GM12891 (cell line): Measurements from ENCODE around the gene SRGAP1.

ENCODE experiments used
- DNase-seq: peaks from one replicate; pipeline ENCODE4 v3.0.0; 2011; ENCODE audit warnings: low spot score; ENCODE audit not compliant: insufficient read length
- FAIRE-seq: peaks from 2 replicates; lab custom pipeline; 2011; peaks lifted over from hg19 to GRCh38; lab: Jason Lieb, UNC
- PAX5 ChIP-seq: IDR thresholded peaks from 2 replicates; pipeline ENCODE4 v1.6.1; 2011; ENCODE audit warnings: low read length, moderate library complexity, mild to moderate bottlenecking; ENCODE audit not compliant: insufficient read depth, severe bottlenecking
- POLR2A ChIP-seq: IDR thresholded peaks from 2 replicates; pipeline ENCODE4 v1.6.1; 2011; ENCODE audit warnings: low read depth, low read length, control low read depth
- POLR2AphosphoS5 ChIP-seq: IDR thresholded peaks from 2 replicates; pipeline ENCODE4 v1.6.1; 2011; ENCODE audit warnings: low read depth, low read length, control low read depth
- POU2F2 ChIP-seq: IDR thresholded peaks from 2 replicates; pipeline ENCODE4 v1.6.1; 2011; ENCODE audit warnings: low read depth, mild to moderate bottlenecking, control low read depth, low read length, moderate library complexity
- SPI1 ChIP-seq: IDR thresholded peaks from 2 replicates; pipeline ENCODE4 v1.6.1; 2011; ENCODE audit warnings: low read depth, low read length, control low read depth
- TAF1 ChIP-seq: IDR thresholded peaks from 2 replicates; pipeline ENCODE4 v1.6.1; 2011; ENCODE audit warnings: low read depth, low read length, control low read depth

SRGAP1 gene

DNA sequence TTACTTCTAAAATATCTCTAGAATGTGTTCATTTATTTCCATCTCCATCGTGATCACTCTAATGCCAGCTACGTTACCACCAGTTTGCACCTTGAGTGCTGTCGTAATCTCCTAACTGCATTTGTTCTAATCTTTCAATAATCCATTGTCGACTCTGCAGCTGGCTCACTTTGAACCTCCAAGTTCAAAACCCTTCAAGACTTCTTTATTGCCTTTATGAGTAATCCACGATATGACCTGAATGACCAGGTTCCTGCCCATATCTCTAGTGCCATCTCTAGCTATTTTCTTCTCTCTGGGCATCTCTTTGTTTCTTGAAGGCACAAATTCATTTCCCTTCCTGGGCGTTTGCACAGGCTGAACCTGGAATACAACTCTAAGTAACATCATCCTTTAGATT lies 76.7 kb downstream of the SRGAP1 start:
- FAIRE-seq (no peak), DNase-seq (no peak)

DNA sequence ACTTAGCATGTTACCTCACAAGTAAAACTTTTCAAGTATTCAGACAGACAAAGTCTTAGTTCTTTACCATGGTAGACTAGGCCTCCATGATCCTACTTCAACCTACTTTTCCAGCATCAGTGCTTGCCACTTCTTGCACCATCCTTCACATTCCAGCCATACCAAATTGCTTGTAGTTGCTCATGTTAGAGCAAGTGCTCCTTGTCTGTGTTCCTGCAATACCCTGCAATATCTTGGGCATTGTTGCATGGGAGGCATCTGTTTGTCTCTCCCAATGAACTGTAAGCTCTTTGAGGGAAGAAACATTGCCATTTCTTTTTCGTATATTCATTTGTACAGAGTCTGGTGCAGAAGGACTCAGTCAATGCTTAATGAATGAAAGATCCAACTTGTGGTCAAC lies 78.0 kb downstream of the SRGAP1 start:
- TF ChIP-seq PAX5 (no peak), POLR2A (no peak), POLR2AphosphoS5 (no peak), SPI1 (no peak), TAF1 (no peak), POU2F2 (no peak)
- FAIRE-seq = no peak
- DNase-seq = no peak

More for the DNA sequence above, 76.7 kb downstream of the SRGAP1 start:
- TF ChIP-seq PAX5 = no peak
- no peak for TF ChIP-seq TAF1
- no peak for TF ChIP-seq POLR2A
- no peak for TF ChIP-seq POLR2AphosphoS5
- TF ChIP-seq POU2F2 = no peak
- TF ChIP-seq SPI1 = no peak

DNA sequence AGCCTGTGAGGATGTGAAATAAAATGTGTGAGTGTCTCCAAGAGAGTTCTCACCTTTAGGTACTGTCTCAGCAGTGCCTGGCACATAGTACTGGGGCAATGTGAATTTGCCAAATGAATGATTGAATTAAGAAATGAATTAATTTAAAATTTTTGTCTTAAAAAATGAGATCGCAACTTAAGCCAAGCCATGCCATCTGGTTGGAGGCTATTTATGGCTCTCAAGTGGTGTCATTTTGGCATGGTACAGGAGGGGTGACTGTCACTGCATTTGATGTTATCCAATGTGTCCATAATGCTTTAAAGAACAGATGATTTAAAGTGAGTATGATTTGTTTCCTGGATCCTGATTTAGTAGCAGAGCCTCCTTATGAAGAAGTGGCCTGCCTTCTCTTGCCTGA lies 80.3 kb downstream of the SRGAP1 start:
- DNase-seq (no peak), FAIRE-seq (no peak)
- TF ChIP-seq PAX5 (no peak), POLR2A (no peak), SPI1 (no peak), TAF1 (no peak), POLR2AphosphoS5 (no peak), POU2F2 (no peak)

DNA sequence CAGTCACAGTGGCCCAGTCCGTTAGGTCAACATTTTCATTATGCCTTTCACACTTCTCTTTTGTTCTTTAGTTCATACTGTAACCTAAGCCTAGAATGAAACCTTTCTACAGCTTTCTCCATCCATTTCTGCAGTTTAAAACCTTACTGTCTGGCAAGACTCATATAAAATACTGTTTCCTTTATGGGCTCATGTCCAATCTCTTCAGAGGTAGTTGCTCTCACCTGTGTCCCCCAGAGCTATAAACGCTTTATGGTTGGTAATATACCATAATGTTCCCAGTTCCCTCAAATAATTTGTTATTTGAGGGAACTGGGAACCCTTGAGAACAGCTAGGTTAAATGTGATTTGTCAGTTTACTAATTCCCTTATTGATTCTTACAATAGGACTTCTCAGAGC lies 83.0 kb downstream of the SRGAP1 start:
- no peak for DNase-seq
- FAIRE-seq = no peak
- TF ChIP-seq TAF1 = no peak
- no peak for TF ChIP-seq POLR2AphosphoS5
- no peak for TF ChIP-seq POU2F2
- TF ChIP-seq SPI1 = no peak

DNA sequence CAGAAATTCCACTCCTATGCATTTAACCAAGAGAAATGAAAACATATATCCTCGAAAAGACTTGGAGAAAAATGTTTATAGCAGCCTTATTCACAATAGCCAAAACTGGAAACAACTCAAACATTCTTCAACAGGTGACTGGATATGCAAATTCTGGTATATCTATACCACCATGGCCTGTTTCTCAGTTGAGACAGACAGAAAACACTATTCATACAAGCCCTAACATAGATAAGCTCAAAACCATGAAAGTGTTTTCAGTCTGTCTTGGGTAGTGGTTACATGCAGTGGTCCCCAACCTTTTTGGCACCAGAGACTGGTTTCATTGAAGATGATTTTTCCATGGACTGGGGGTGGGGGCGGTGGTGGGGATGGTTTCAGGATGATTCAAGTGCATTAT lies 83.8 kb downstream of the SRGAP1 start:
- peak; percentile 33 for FAIRE-seq
- TF ChIP-seq TAF1 = no peak
- no peak for TF ChIP-seq PAX5
- no peak for TF ChIP-seq SPI1
- no peak for TF ChIP-seq POLR2AphosphoS5
- TF ChIP-seq POLR2A = no peak
- no peak for TF ChIP-seq POU2F2
- no peak for DNase-seq

GRCh38 chr12:63929426-63929825 lies 84.9 kb downstream of the SRGAP1 start:
- DNase-seq (no peak), FAIRE-seq (no peak)
- TF ChIP-seq POU2F2 = no peak
- no peak for TF ChIP-seq POLR2A
- no peak for TF ChIP-seq TAF1
- TF ChIP-seq PAX5 = no peak
- TF ChIP-seq SPI1 = no peak
- no peak for TF ChIP-seq POLR2AphosphoS5

DNA sequence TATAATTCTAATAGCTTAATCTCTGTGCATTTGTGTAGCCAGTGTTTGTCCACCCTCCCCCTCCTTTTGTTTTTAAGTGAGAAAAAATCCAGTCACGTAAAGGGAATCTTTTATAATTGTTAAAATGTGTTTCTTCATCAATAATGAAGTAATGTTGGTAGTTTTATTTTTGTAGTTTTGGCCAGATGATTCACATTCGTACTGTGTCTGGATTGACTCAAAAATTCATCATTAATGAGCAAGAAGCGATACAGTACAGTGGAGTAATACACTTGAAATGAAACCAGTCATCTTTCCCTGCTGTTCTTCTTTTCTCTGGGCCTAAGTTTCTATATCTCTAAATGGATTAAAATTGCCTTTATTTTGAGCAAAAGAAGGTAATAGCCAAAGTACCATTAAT lies 86.5 kb downstream of the SRGAP1 start:
- DNase-seq (no peak), FAIRE-seq (no peak)
- TF ChIP-seq POLR2A = no peak
- TF ChIP-seq POLR2AphosphoS5 = no peak
- no peak for TF ChIP-seq PAX5
- no peak for TF ChIP-seq TAF1
- TF ChIP-seq SPI1 = no peak
- no peak for TF ChIP-seq POU2F2

DNA sequence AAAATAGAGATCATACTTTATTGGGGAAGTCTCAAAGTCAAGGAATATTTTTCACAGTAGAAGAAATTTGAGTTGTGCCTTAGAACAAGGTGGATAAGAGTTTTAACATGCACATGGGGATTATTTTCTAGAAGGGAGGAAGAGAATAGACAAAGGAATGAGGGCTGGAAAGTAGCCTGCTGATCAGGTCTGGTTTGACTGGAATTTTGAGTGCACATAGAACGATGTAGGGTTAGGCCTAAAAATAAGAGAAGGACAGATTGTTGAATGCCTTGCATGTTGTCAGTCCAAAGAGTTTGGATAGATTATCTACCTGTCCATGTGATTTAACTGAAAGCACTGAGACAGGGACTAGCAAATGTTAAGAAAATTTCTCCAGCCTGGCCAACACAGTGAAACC lies 87.2 kb downstream of the SRGAP1 start:
- DNase-seq = no peak
- FAIRE-seq = no peak
- no peak for TF ChIP-seq TAF1
- no peak for TF ChIP-seq POU2F2
- TF ChIP-seq PAX5 = no peak
- TF ChIP-seq POLR2AphosphoS5 = no peak

DNA sequence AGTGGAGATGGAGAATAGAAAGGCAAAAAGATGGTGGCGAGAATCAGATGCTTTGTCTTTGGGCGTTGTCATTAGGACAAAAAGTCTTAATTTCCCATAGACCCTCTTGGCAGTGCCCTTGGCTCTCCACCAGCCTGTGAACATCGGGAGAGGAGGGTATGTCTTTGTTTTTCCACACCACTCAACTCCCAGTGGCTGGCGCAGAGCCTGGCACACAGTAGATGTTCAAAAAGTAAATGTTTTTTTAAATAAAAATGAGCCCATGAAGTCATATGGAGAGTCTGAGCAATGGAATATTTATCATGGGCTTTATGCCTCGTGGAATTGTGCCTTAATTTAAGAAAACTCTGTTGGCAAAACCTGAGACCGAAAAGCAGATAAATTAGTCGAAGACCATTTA lies 90.4 kb downstream of the SRGAP1 start:
- no peak for DNase-seq
- no peak for TF ChIP-seq POU2F2
- no peak for TF ChIP-seq PAX5
- no peak for TF ChIP-seq POLR2A
- no peak for FAIRE-seq

DNA sequence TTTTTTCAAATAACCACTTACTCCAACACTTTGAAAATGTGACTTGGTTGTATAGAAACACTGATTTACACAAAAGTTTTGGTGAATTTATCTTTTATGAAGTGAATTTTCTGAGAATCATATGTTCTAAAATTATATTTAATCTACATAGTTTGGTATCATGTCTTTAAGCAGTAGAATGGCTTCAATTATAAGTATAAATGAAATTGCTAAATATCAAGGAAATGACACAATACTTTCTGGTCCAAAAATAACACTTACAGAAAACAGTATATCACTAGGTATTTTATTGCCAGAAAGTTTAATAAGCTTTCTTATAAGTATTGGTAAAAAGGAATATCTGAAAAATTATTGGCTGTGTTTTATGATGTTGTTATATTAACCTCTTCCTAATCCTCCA lies 90.9 kb downstream of the SRGAP1 start:
- FAIRE-seq (no peak), DNase-seq (no peak)
- TF ChIP-seq TAF1 (no peak), POLR2AphosphoS5 (no peak), PAX5 (no peak), SPI1 (no peak), POU2F2 (no peak), POLR2A (no peak)
